HepG2 (cell line): ENCODE measurements around the gene FAIM. TPM values are rescaled to one million over a fixed set of nuclear protein-coding genes. Genes with fewer than 3 reads are reported as not detected.

ENCODE experiments used
- CBX2 ChIP-seq, 2 experiments: fragments of 200-600 bp in 1 of 2; sonication (generic); formaldehyde crosslinking in 1 of 2; IDR thresholded peaks; 2 replicates each; pipeline versions ENCODE4 v1.7.0 to v1.8.1; 2018 to 2022; ENCODE audit warnings: low read depth in 2 of 2, low read length in 1 of 2, mild to moderate bottlenecking in 1 of 2, missing genetic modification reagents in 1 of 2
- CBX5 ChIP-seq: sonication (generic); formaldehyde crosslinking; IDR thresholded peaks from 2 replicates; pipeline ENCODE4 v1.4.0; 2020; ENCODE audit warnings: missing genetic modification reagents, borderline replicate concordance
- DR1 ChIP-seq: sonication (generic); formaldehyde crosslinking; IDR thresholded peaks from 2 replicates; pipeline ENCODE4 v1.8.0; 2021; ENCODE audit warnings: mild to moderate bottlenecking, missing genetic modification reagents, inconsistent platforms
- FOXK2 ChIP-seq: fragments of 450-650 bp; IDR thresholded peaks from 2 replicates; pipeline ENCODE4 v1.6.1; 2016
- GMEB1 ChIP-seq: sonication (generic); formaldehyde crosslinking; IDR thresholded peaks from 2 replicates; pipeline ENCODE4 v1.5.1; 2020; ENCODE audit warnings: missing genetic modification reagents, mild to moderate bottlenecking, borderline replicate concordance
- IKZF5 ChIP-seq: IDR thresholded peaks from 2 replicates; pipeline ENCODE4 v1.6.1; 2018; ENCODE audit warnings: missing genetic modification reagents, mild to moderate bottlenecking, missing compliant biosample characterization
- KLF13 ChIP-seq: sonication (generic); formaldehyde crosslinking; IDR thresholded peaks from 2 replicates; pipeline ENCODE4 v1.4.0; 2020; ENCODE audit warnings: mild to moderate bottlenecking, missing genetic modification reagents
- REL ChIP-seq: sonication (generic); formaldehyde crosslinking; conservative IDR thresholded peaks from 2 replicates; pipeline ENCODE4 v1.8.0; 2022; ENCODE audit warnings: mild to moderate bottlenecking, missing genetic modification reagents, moderate library complexity
- SRY ChIP-seq: sonication (generic); formaldehyde crosslinking; IDR thresholded peaks from 2 replicates; pipeline ENCODE4 v1.8.0; 2022; ENCODE audit warnings: mild to moderate bottlenecking, missing genetic modification reagents
- ZBTB34 ChIP-seq: sonication (generic); formaldehyde crosslinking; IDR thresholded peaks from 2 replicates; pipeline ENCODE4 v1.8.0; 2022; ENCODE audit warnings: mild to moderate bottlenecking, missing genetic modification reagents
- ZBTB42 ChIP-seq: sonication (generic); formaldehyde crosslinking; IDR thresholded peaks from 2 replicates; pipeline ENCODE4 v1.5.0; 2020; ENCODE audit warnings: mild to moderate bottlenecking, missing genetic modification reagents
- ZNF142 ChIP-seq: sonication (generic); formaldehyde crosslinking; IDR thresholded peaks from 2 replicates; pipeline ENCODE4 v1.4.0; 2020; ENCODE audit warnings: missing genetic modification reagents
- ZNF329 ChIP-seq: sonication (generic); formaldehyde crosslinking; IDR thresholded peaks from 2 replicates; pipeline ENCODE4 v1.9.0; 2021; ENCODE audit warnings: low read depth, mild to moderate bottlenecking, missing genetic modification reagents
- ZNF33A ChIP-seq: sonication (generic); formaldehyde crosslinking; IDR thresholded peaks from 2 replicates; pipeline ENCODE4 v1.5.1; 2020; ENCODE audit warnings: missing genetic modification reagents, mild to moderate bottlenecking, moderate library complexity, borderline replicate concordance
- ZNF501 ChIP-seq: sonication (generic); formaldehyde crosslinking; IDR thresholded peaks from 2 replicates; pipeline ENCODE4 v1.5.1; 2020; ENCODE audit warnings: mild to moderate bottlenecking, moderate library complexity, missing genetic modification reagents
- ZNF660 ChIP-seq: sonication (generic); formaldehyde crosslinking; IDR thresholded peaks from 2 replicates; pipeline ENCODE4 v1.5.1; 2020; ENCODE audit warnings: mild to moderate bottlenecking, low read depth, missing genetic modification reagents, borderline replicate concordance
- ZNF773 ChIP-seq: sonication (generic); formaldehyde crosslinking; IDR thresholded peaks from 2 replicates; pipeline ENCODE4 v1.4.0; 2020; ENCODE audit warnings: missing genetic modification reagents, borderline replicate concordance
- ZNF792 ChIP-seq: IDR thresholded peaks from 2 replicates; pipeline ENCODE4 v1.6.1; 2016
- polyA plus RNA-seq, 8 experiments: library from polyadenylated mRNA; depleted of rRNA in 3 of 8; stranded (reverse) in 7 of 8; unstranded in 1 of 8; fragments of >200 nt; fragmentation: Illumina TruSeq in 4 of 8; extraction: Trizol in 4 of 8; gene quantifications; 2 replicates each; pipeline versions ENCODE4 v1.2.1 to v1.2.3, GENCODE V29; 2011 to 2016; ENCODE audit warnings: low read depth in 4 of 8, missing spikeins in 1 of 8, mixed read lengths in 1 of 8; ENCODE audit not compliant: insufficient read depth in 1 of 8
- total RNA-seq, 5 experiments: library from RNA; depleted of rRNA; stranded (reverse); fragments of >200 nt; fragmentation: Illumina TruSeq; extraction: Trizol; gene quantifications; 2 replicates each; pipeline ENCODE4 v1.2.3, GENCODE V29; 2016; ENCODE audit warnings: low read depth in 1 of 5

Gene FAIM
- total and polyA plus RNA-seq, 2 of the 13 experiments (the other 11 are each of a cell fraction or from before 2014, with no cell fraction given), result 4.3 to 25.8 TPM

- TF ChIP-seq REL (CRISPR knock-in tag) (0 out of 2 replicates have a peak, but pooled peaks have one; percentile 28), ZNF33A (CRISPR knock-in tag) (no peak), ZNF329 (CRISPR knock-in tag) (peak; percentile 14; the same call in 1 of the 2 replicates), GMEB1 (CRISPR knock-in tag) (no peak; the same call in 1 of the 2 replicates), DR1 (CRISPR knock-in tag) (peak; percentile 74), ZBTB42 (CRISPR knock-in tag) (peak; percentile 34; the same call in 1 of the 2 replicates), IKZF5 (CRISPR knock-in tag) (peak; percentile 76), ZNF792 (peak; percentile 56), ZNF773 (CRISPR knock-in tag) (no peak), ZNF142 (CRISPR knock-in tag) (peak; percentile 100), CBX2 (IDR thresholded peaks at IDR 0.05; ENCODE audit: low read depth, low read length) (no peak), CBX2 (CRISPR knock-in tag; IDR thresholded peaks at IDR 0.05; ENCODE audit: low read depth) (no peak), ZBTB34 (CRISPR knock-in tag) (peak; percentile 71), SRY (peak; percentile 98), KLF13 (CRISPR knock-in tag) (peak; percentile 85; the same call in 1 of the 2 replicates), CBX5 (CRISPR knock-in tag) (peak; percentile 57; the same call in 1 of the 2 replicates), ZNF660 (CRISPR knock-in tag) (peak; percentile 40; the same call in 1 of the 2 replicates), ZNF501 (peak; percentile 32; the same call in 1 of the 2 replicates), FOXK2 (no peak)
Measured at GRCh38 chr3:138608322-138609135, at the start of gene FAIM (continued).
